SK-N-SH treated with all-trans-retinoic acid at 6 μM for 48 hours (cell line): ENCODE data around the gene TNPO3.

Experiments used
- ATAC-seq: fragments of 200-7000 bp; cut with Tn5 transposase; 3 replicates; pipeline ENCODE4 v1.9.1; 2020; ENCODE audit warnings: mild to moderate bottlenecking, moderate library complexity
- ARNTL ChIP-seq: fragments of 450-650 bp; formaldehyde crosslinking; IDR thresholded peaks from 2 replicates; pipeline ENCODE4 v1.5.0; 2020; ENCODE audit warnings: low read depth, mild to moderate bottlenecking, moderate library complexity, borderline replicate concordance
- BACH2 ChIP-seq: fragments of 250-450 bp; sonication (Bioruptor Pico); IDR thresholded peaks from 2 replicates; pipeline ENCODE4 v1.9.0; 2021; ENCODE audit warnings: mild to moderate bottlenecking, borderline replicate concordance
- CSDC2 ChIP-seq: fragments of 250-450 bp; sonication (Bioruptor Pico); IDR thresholded peaks from 2 replicates; pipeline ENCODE4 v1.5.0; 2020; ENCODE audit warnings: mild to moderate bottlenecking, moderate library complexity
- ESRRG ChIP-seq: fragments of 250-450 bp; sonication (Bioruptor Pico); IDR thresholded peaks from 2 replicates; pipeline ENCODE4 v1.6.1; 2021; ENCODE audit warnings: mild to moderate bottlenecking
- GLIS3 ChIP-seq: fragments of 250-450 bp; sonication (Bioruptor Pico); IDR thresholded peaks from 2 replicates; pipeline ENCODE4 v1.5.0; 2020; ENCODE audit warnings: mild to moderate bottlenecking, moderate library complexity
- ISL1 ChIP-seq: fragments of 250-450 bp; sonication (Bioruptor Pico); IDR thresholded peaks from 2 replicates; pipeline ENCODE4 v2.1.2; 2022; ENCODE audit warnings: mild to moderate bottlenecking, moderate library complexity
- OSR1 ChIP-seq: fragments of 250-450 bp; sonication (Bioruptor Pico); IDR thresholded peaks from 2 replicates; pipeline ENCODE4 v1.8.0; 2022; ENCODE audit warnings: moderate library complexity, mild to moderate bottlenecking, inconsistent platforms
- POU6F1 ChIP-seq: fragments of 250-450 bp; sonication (Bioruptor Pico); IDR thresholded peaks from 2 replicates; pipeline ENCODE4 v1.8.0; 2021; ENCODE audit warnings: low read depth, mild to moderate bottlenecking, moderate library complexity, borderline replicate concordance
- RARB ChIP-seq: fragments of 250-450 bp; sonication (Bioruptor Pico); IDR thresholded peaks from 2 replicates; pipeline ENCODE4 v1.8.0; 2021; ENCODE audit warnings: mild to moderate bottlenecking, moderate library complexity
- SNAI2 ChIP-seq: fragments of 250-450 bp; sonication (Bioruptor Pico); IDR thresholded peaks from 2 replicates; pipeline ENCODE4 v1.5.0; 2020; ENCODE audit warnings: mild to moderate bottlenecking, moderate library complexity
- TCF4 ChIP-seq: fragments of 250-450 bp; sonication (Bioruptor Pico); IDR thresholded peaks from 2 replicates; pipeline ENCODE4 v1.8.0; 2021; ENCODE audit warnings: mild to moderate bottlenecking, moderate library complexity, borderline replicate concordance
- TOX ChIP-seq: fragments of 250-450 bp; sonication (Bioruptor Pico); IDR thresholded peaks from 2 replicates; pipeline ENCODE4 v1.8.0; 2021; ENCODE audit warnings: mild to moderate bottlenecking, moderate library complexity, borderline replicate concordance
- ZFP3 ChIP-seq: fragments of 250-450 bp; sonication (Bioruptor Pico); IDR thresholded peaks from 2 replicates; pipeline ENCODE4 v1.5.0; 2020; ENCODE audit warnings: mild to moderate bottlenecking, moderate library complexity
- ZNF70 ChIP-seq: fragments of 450-650 bp; formaldehyde crosslinking; IDR thresholded peaks from 2 replicates; pipeline ENCODE4 v1.5.0; 2020; ENCODE audit warnings: mild to moderate bottlenecking, moderate library complexity
- ZNF8 ChIP-seq: fragments of 450-650 bp; formaldehyde crosslinking; IDR thresholded peaks from 2 replicates; pipeline ENCODE4 v1.5.0; 2020; ENCODE audit warnings: mild to moderate bottlenecking, moderate library complexity
- TF ChIP-seq, protein P1 (sequence below): fragments of 250-450 bp; sonication (Bioruptor Pico); IDR thresholded peaks from 2 replicates; pipeline ENCODE4 v1.5.1; 2020; ENCODE audit warnings: low read depth, mild to moderate bottlenecking, moderate library complexity
- TF ChIP-seq, protein P2 (sequence below): fragments of 250-450 bp; sonication (Bioruptor Pico); IDR thresholded peaks from 2 replicates; pipeline ENCODE4 v1.5.1; 2021; ENCODE audit warnings: mild to moderate bottlenecking, moderate library complexity
- TF ChIP-seq, protein P3 (sequence below): fragments of 250-450 bp; sonication (Bioruptor Pico); IDR thresholded peaks from 2 replicates; pipeline ENCODE4 v1.5.0; 2020; ENCODE audit warnings: mild to moderate bottlenecking, moderate library complexity

The TNPO3 gene

DNA sequence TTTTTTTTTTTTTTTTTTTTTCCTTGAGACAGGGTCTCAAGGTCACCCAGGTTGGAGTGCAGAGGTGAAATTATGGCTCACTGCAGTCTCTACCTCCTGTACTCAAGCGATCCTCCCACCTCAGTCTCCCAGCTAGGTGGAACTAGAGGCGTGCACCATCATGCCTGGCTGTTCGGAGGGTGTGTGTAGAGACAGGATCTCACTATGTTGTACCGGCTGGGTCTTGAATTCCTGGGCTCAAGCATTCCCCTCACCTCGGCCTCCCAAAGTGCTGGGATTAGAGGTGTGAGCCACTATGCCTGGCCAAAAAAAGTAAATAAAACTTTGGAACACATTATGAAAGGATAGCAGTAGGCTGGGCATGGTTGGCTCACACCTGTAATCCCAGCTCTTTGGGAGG, 39.6 kb upstream of the TNPO3 start:
- no peak for ATAC-seq
- no peak for TF ChIP-seq ZNF8

DNA sequence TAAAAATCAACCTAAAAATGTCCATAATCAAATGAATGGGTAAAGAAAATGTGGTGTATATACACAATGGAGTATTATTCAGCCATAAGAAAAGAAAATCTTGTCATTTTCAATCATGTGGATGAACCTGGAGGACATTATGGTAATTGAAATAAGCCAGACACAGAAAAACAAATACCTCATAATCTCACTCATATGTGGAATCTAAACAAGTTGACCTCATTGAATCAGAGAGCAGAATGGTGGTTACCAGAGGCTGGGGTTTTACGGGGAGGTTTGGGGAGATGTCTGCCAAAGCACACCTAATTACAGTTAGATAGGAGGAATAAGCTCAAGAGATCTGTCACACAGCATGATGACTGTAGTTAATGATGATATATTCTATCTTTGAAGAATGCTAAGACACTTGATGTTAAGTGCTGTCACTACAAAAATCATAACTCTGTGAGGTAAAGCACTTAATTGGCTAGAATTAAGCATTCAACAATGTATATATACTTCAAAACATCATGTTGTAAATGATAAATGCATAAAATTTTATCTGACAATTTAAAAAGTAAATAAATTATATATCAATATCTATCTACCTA, 39.1 kb upstream of the TNPO3 start:
- no peak for ATAC-seq
- TF ChIP-seq CSDC2 (CRISPR knock-in tag) (no peak), TCF4 (peak; percentile 52), ISL1 (CRISPR knock-in tag) (peak; percentile 64), ZFP3 (CRISPR knock-in tag) (no peak), OSR1 (CRISPR knock-in tag) (no peak), TOX (CRISPR knock-in tag) (no peak), ESRRG (no peak)
- TF ChIP-seq, protein P1, sequence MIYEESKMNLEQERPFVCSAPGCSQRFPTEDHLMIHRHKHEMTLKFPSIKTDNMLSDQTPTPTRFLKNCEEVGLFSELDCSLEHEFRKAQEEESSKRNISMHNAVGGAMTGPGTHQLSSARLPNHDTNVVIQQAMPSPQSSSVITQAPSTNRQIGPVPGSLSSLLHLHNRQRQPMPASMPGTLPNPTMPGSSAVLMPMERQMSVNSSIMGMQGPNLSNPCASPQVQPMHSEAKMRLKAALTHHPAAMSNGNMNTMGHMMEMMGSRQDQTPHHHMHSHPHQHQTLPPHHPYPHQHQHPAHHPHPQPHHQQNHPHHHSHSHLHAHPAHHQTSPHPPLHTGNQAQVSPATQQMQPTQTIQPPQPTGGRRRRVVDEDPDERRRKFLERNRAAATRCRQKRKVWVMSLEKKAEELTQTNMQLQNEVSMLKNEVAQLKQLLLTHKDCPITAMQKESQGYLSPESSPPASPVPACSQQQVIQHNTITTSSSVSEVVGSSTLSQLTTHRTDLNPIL (CRISPR knock-in tag), result no peak

- TF ChIP-seq ARNTL (CRISPR knock-in tag) (no peak), BACH2 (CRISPR knock-in tag) (no peak), ZNF8 (no peak), RARB (CRISPR knock-in tag) (no peak), ISL1 (CRISPR knock-in tag) (no peak), POU6F1 (CRISPR knock-in tag) (no peak), SNAI2 (no peak), OSR1 (CRISPR knock-in tag) (no peak), GLIS3 (no peak)
- TF ChIP-seq, protein P2, sequence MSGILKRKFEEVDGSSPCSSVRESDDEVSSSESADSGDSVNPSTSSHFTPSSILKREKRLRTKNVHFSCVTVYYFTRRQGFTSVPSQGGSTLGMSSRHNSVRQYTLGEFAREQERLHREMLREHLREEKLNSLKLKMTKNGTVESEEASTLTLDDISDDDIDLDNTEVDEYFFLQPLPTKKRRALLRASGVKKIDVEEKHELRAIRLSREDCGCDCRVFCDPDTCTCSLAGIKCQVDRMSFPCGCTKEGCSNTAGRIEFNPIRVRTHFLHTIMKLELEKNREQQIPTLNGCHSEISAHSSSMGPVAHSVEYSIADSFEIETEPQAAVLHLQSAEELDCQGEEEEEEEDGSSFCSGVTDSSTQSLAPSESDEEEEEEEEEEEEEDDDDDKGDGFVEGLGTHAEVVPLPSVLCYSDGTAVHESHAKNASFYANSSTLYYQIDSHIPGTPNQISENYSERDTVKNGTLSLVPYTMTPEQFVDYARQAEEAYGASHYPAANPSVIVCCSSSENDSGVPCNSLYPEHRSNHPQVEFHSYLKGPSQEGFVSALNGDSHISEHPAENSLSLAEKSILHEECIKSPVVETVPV (CRISPR knock-in tag), result no peak
- peak; percentile 98 for ATAC-seq
These were observed 36.6 kb upstream of the TNPO3 start for GRCh38 chr7:129091484-129092002.

DNA sequence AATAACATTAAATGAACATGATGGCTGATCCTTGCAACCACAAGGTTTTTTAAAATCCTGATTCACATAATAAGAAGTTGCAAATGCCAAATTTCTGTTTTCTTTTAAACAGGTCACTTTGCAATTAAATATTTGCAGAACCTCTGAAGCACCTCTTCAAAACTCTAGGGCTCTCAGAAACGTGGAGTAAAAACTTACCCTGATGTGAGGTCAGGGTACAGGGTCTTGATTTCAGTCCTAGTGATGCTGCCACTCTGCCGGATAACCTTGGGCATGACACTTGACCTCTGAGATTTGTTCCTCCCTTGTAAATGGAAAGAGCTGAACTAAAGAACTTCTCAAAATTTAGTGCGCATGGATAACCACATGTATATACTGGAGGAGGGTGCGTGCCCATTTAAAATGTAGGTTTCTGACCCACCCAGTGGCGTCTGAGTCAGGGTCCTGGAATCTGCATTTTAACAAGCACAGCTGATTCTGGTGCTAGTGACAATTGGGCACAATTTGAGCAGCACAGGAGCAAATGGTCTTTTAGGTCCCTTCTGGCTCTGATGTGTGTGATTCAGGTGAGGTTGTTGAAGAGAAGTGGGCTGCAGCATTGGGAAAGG, 35.5 kb upstream of the TNPO3 start:
- TF ChIP-seq, protein P3, sequence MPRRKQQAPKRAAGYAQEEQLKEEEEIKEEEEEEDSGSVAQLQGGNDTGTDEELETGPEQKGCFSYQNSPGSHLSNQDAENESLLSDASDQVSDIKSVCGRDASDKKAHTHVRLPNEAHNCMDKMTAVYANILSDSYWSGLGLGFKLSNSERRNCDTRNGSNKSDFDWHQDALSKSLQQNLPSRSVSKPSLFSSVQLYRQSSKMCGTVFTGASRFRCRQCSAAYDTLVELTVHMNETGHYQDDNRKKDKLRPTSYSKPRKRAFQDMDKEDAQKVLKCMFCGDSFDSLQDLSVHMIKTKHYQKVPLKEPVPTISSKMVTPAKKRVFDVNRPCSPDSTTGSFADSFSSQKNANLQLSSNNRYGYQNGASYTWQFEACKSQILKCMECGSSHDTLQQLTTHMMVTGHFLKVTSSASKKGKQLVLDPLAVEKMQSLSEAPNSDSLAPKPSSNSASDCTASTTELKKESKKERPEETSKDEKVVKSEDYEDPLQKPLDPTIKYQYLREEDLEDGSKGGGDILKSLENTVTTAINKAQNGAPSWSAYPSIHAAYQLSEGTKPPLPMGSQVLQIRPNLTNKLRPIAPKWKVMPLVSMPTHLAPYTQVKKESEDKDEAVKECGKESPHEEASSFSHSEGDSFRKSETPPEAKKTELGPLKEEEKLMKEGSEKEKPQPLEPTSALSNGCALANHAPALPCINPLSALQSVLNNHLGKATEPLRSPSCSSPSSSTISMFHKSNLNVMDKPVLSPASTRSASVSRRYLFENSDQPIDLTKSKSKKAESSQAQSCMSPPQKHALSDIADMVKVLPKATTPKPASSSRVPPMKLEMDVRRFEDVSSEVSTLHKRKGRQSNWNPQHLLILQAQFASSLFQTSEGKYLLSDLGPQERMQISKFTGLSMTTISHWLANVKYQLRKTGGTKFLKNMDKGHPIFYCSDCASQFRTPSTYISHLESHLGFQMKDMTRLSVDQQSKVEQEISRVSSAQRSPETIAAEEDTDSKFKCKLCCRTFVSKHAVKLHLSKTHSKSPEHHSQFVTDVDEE, result no peak
- TF ChIP-seq, protein P1 (CRISPR knock-in tag), result no peak
- TF ChIP-seq ZFP3 (CRISPR knock-in tag) (no peak), RARB (CRISPR knock-in tag) (no peak), BACH2 (CRISPR knock-in tag) (no peak), ESRRG (no peak), ISL1 (CRISPR knock-in tag) (no peak), POU6F1 (CRISPR knock-in tag) (no peak), CSDC2 (CRISPR knock-in tag) (no peak), ZNF8 (no peak), ZNF70 (CRISPR knock-in tag) (no peak), SNAI2 (no peak)
- TF ChIP-seq, protein P2 (CRISPR knock-in tag), result no peak
- TF ChIP-seq, all 23 proteins: peak for 0
- ATAC-seq, result no peak
